Caki2 (cell line): ENCODE data around the gene PADI1. TPM values are rescaled to one million over a fixed set of nuclear protein-coding genes. Genes with fewer than 3 reads are reported as not detected.
A peak's percentile ranks its signal among the peaks of the same experiment; 100 is the strongest.

ENCODE experiments used
- DNase-seq: peaks from one replicate; pipeline ENCODE4 v3.0.0-alpha.2; 2015; ENCODE audit warnings: low read depth
- in situ Hi-C: cut with HindIII; loops from 2 replicates; pipeline ENCODE4 v1.10.0; 2016; ENCODE audit warnings: low sequenced_read_pairs, low pct_unique_long_range_greater_than_20kb, mixed read lengths
- total RNA-seq: library from RNA; depleted of rRNA; stranded (reverse); fragments of >200 nt; shearing (Covaris generic); gene quantifications from 2 replicates; pipeline ENCODE4 v1.2.3, GENCODE V29; 2014; ENCODE audit warnings: low replicate concordance

PADI1 gene
- total RNA-seq, 1 experiment from 2014 or later = 4.4 TPM

GRCh38 chr1:17248781-17249180, 43.9 kb downstream of the PADI1 start, which contains the start of gene PADI3:
Gene PADI3 (plus strand): TSS chr1:17249098. CDS start chr1:17249138, 40 bp downstream.
- DNase-seq = peak; percentile 68

GRCh38 chr1:17250601-17251000, 45.7 kb downstream of the PADI1 start:
- peak; percentile 82 for DNase-seq
- in situ Hi-C loops = no loop called here

More at GRCh38 chr1:17248781-17249180, 43.9 kb downstream of the PADI1 start, which contains the start of gene PADI3:
- in situ Hi-C loops = no loop called here

- in situ Hi-C loops = no loop called here
- DNase-seq = no peak
These were observed 46.3 kb downstream of the PADI1 start for GRCh38 chr1:17251246-17251645.

- in situ Hi-C loops = no loop called here
These were observed 46.9 kb downstream of the PADI1 start for GRCh38 chr1:17251701-17252376.

GRCh38 chr1:17255336-17255735, 50.4 kb downstream of the PADI1 start:
- in situ Hi-C loops = no loop called here
- DNase-seq = no peak

More at GRCh38 chr1:17251701-17252376, 46.9 kb downstream of the PADI1 start:
- DNase-seq = no peak

- DNase-seq = no peak
These were observed 53.3 kb downstream of the PADI1 start for GRCh38 chr1:17258116-17258757.

GRCh38 chr1:17258758-17259130, 53.8 kb downstream of the PADI1 start:
- no peak for DNase-seq
- in situ Hi-C loops = no loop called here

More at GRCh38 chr1:17258116-17258757, 53.3 kb downstream of the PADI1 start:
- in situ Hi-C loops = no loop called here

- in situ Hi-C loops = no loop called here
- no peak for DNase-seq
These were observed 54.4 kb downstream of the PADI1 start for GRCh38 chr1:17259233-17259873.

GRCh38 chr1:17260264-17260663, 55.3 kb downstream of the PADI1 start:
- DNase-seq = no peak
- in situ Hi-C loops = no loop called here

- DNase-seq = no peak
- in situ Hi-C loops = no loop called here
These were observed 55.8 kb downstream of the PADI1 start for GRCh38 chr1:17260738-17261137.

GRCh38 chr1:17263936-17264335, 59.0 kb downstream of the PADI1 start:
- no peak for DNase-seq
- in situ Hi-C loops = no loop called here

- in situ Hi-C loops = no loop called here
- no peak for DNase-seq
These were observed 59.5 kb downstream of the PADI1 start for GRCh38 chr1:17264470-17264869.

- in situ Hi-C loops = no loop called here
These were observed 60.2 kb downstream of the PADI1 start for GRCh38 chr1:17265162-17265561.

GRCh38 chr1:17265950-17266349, 61.0 kb downstream of the PADI1 start:
- DNase-seq = no peak
- in situ Hi-C loops = no loop called here

More at GRCh38 chr1:17265162-17265561, 60.2 kb downstream of the PADI1 start:
- no peak for DNase-seq

GRCh38 chr1:17270891-17271765, 66.2 kb downstream of the PADI1 start:
- in situ Hi-C loops = no loop called here
- DNase-seq = no peak

- no peak for DNase-seq
- in situ Hi-C loops = no loop called here
These were observed 67.1 kb downstream of the PADI1 start for GRCh38 chr1:17272066-17272465.

GRCh38 chr1:17272646-17273045, 67.7 kb downstream of the PADI1 start:
- in situ Hi-C loops = no loop called here

GRCh38 chr1:17273096-17273495, 68.2 kb downstream of the PADI1 start:
- in situ Hi-C loops = no loop called here

More at GRCh38 chr1:17272646-17273045, 67.7 kb downstream of the PADI1 start:
- DNase-seq = peak; percentile 28

More at GRCh38 chr1:17273096-17273495, 68.2 kb downstream of the PADI1 start:
- no peak for DNase-seq
